ENCODE data around the gene PCNX4.
"Not testable (repeated sequence)": the region's sequence is repeated elsewhere in the genome, so short reads cannot be mapped to it uniquely, and the experiment has no call there.

Gene PCNX4

DNA sequence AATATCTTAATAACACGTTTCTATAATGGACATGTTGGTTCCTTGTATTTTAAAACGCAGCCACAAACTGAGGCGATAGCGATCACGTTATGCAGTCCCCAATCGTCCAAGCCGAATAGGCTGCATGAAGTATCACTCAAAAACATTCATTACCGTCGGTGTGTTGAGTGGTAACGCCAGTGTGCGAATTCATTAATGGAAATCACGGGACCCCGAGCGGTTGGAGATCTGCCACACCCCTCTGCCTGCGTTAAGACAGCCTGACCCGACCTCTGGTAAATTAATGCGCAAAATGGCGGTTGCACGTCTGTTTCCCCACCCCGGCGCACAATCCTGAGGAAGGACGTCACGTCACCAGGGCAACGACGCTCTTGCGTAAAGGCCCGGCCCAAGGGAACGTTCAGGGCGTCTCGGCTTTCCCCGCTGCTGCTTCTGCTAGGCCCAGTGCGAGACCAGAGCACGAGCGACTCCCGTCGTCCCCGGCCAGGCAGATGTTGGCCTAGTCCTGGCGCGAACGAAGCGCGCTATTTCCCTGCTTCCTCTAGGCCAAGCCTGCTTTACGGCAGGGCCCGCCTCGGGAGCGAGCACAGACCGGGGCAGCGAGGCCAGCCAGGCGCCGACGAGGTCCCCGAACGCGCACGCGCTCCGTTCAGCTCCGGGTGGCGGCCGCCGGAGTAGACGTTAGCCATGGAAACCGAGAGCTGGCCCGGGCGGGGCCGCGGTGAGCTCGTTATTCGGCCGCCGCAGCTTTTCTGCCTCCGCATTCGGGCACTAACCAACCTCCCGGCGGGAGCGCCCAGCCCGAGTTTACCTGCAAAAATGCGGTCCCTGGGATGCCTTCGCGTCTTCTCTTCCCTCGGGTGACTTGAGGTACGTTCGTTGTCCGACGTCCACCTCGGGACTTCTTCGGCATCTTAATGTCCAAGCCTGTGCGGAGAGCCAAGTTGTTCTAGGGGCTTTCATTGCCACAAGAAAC, at the start of gene PCNX4:
Gene PCNX4, plus strand, starts transcription at position 374 of the 976 bp plus-strand sequence. CDS start 15,716 bp downstream, outside the sequence.
- DNase-seq (ENCODE audit: low spot score) = peak; percentile 91

DNA sequence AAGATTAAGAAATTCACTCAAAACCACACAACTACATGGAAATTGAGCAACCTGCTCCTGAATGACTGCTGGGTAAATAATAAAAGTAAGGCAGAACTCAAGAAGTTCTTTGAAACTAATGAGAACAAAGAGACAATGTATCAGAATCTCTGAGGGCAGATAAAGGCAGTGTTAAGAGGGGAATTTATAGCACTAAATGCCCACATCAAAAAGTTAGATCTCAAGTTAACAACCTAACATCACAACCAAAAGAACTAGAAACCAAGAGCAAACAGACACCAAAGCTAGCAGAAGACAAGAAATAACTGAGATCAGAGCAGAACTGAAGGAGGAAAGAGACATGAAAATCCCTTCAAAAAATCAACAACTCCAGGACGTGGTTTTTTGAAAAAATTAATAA, 43.7 kb upstream of the PCNX4 start:
- not testable (repeated sequence) for DNase-seq (ENCODE audit: low spot score)

DNA sequence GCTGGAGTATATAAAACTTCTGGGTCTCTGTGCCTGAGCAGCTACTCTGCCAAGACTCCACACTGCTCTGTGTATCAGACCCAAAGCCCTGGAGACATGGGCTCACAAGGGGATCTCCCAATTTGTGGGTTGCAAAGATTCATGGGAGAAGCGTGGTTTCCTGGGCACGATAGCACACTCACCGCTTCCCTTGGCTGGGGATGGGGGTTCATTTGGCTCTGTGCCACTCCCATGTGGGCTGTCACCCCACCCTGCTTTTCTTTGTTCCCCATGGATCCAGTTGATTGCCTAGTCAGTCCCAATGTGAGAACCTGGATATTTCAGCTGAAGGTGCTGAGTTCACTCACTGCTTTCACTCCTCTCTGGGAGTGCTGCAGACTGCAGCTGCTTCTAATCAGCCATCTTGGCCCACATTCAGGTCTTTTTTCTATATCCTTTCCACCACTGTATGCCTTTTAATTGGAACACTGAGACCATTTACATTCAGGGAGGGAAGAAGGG, 40.0 kb upstream of the PCNX4 start:
- no peak for DNase-seq (ENCODE audit: low spot score)

DNA sequence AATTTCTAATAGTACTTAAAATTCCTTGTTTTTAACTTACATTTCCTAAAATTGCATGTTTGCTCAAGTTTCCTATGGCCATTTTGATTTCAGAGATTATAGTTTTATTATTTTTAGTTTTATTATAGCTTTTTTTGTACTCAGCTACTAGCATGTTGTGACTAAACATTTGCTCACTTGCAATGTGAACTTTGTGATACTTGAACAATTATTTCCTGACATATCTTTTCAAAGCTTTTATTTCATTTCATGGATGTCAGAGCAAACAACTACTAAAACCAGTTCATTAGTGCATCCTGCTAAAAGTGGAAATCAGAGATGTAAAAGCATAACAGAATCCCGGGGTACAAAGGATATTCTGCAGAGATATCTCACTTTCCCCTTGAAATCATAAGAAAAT, 33.6 kb upstream of the PCNX4 start:
- DNase-seq (ENCODE audit: low spot score) = no peak

DNA sequence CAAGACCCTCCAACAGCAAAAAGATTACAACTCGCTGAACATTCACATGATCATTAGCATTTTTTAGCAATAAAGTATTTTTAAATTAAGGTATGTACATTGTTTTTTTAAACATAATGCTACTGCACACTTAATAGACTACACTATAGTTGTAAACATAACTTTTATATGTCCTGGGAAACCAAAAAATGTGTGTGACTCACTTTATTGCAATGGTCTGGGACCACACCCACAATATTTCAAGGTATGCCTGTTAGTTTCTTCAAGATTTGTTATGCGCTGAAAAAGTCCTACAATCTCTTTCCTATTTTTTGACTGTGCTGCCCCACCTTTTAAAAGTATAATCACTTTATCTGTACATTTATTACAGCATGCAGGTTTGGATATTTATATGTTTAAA, 30.4 kb upstream of the PCNX4 start:
- DNase-seq (ENCODE audit: low spot score) = no peak

DNA sequence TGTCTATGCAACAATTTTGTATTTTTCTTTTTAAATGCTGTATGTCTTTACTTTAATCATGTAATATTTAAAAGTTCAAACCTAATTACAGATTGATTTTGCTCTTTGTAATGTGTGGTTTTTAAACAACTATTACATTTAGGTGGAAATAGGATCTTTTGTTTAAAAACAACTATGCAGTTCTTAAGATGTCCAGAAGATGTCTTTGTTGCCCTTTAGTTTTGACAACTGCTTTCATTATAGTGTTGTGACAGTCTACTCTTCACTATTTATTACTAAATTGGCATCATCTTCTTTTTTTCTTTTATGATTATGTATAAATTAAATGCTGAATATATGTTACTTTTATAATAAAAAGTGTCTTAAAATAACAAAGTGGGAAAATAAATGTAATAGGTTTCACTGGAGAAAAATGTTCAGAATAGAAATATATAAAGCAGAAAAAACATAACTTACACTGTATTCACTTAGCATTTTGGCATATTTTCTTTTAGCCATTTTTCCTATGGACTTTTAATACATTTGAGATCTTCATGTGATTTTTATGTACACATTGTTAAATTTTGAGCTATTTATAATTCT, 27.1 kb upstream of the PCNX4 start:
- DNase-seq (ENCODE audit: low spot score) = peak; percentile 14

DNA sequence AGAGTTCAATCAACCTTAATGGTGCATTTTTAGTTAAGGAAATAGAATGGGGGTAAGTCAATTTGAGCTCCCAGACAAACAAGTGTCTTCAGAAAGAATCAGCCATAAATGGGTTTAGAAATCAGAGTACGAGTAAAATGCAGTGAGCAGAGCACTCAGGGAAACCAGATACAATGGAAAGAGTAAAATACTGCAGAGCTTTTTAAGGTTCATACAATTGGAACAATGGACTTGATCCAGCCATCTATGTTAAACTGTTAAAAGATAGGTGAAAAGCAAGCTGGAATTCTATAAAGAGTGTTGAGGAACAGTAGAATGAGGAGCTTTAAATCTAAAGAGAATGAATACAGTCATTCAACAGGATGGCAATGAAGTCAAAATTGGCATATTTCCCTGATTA, 23.8 kb upstream of the PCNX4 start:
- no peak for DNase-seq (ENCODE audit: low spot score)

DNA sequence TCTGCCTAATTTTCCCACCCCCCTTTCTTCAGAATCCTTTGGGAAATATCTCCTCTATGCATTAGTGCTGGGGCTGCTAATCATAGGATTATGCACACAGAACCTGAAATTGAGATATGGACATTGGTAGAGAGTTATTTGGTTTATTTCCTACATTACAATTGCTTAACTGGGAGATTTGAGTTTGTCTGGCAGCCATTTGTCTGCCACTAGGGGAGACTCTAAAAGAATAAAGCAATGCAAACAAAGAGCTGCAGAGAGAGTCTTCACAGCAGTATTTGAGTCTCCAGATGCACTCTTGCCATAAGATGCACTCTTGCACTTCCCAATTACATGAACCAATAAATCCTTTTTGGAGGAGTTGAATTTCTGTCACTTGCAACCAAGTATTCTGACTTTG, 12.0 kb upstream of the PCNX4 start:
- DNase-seq (ENCODE audit: low spot score) = no peak

DNA sequence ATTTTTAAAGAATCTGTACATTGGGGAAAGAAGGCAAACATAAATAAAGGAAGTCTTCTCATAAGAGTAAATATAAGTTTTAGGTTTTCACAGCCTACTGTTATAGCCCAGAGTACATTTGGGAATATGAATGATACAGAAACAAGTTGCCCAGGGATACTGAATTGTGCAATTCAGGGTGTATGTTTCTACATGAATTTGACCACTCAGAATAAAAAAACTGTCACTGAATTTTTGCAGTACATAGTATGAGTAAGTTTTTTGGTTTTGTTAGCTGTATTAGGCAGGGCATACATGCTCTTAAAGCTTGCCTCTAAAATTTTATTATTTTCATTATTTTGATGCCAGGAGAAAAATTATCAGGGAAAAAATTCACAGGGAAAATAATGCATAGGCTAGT, 6.6 kb upstream of the PCNX4 start:
- DNase-seq (ENCODE audit: low spot score) = no peak

DNA sequence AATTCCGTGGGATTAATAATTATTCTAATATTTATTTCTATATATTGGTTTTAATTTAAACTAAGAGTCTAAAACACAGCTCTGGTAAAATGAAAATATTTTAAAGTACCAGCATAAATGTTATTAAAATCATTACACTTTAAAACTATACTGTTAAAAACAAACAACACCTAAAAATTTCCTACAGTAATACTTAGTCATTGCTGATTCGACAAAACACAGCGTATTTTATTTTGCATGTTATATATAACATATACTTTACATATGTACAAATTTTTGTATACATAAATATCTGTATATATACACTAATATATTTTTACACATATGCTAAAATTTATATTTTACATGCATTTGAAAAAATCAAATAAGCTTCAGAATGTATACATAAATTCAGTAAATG, 6.0 kb upstream of the PCNX4 start:
- no peak for DNase-seq (ENCODE audit: low spot score)

DNA sequence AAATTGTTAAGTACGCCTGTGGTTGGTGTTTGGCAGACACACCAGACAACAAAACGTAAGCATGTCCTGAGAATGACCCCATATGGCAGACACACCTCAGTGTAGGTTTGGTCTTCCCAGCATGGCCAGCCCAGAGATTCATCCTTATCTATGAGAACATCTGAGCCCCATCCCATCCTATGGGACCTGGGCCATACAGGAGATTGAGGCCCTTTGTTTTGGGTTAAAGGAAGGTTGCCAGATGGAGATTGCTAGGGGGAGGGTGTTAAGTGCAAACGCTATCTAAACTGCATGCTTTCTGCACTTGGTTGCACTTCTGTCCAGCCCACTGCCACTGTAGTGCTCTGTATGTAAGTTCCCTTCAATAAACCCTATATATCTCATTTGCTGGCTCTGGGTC, 4.1 kb upstream of the PCNX4 start:
- no peak for DNase-seq (ENCODE audit: low spot score)

DNA sequence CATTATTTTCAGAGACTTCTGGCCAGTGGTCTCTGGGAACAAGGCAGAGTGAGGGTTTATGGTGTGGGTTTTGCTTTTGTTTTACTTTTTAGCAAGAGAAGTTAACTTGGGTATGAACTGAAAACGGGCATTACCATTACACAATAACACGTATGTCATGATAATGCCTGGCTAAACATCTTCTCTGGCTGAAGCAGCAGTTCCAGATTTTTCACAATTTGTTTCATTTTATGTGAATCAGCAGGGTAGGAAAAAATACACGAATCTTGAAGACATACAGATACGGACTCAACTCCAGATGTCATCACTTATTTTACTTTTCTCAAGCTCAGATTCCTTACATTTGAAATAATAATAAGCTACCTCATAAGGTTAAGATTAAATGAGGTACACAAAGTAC, 2.5 kb upstream of the PCNX4 start:
- DNase-seq (ENCODE audit: low spot score) = no peak

DNA sequence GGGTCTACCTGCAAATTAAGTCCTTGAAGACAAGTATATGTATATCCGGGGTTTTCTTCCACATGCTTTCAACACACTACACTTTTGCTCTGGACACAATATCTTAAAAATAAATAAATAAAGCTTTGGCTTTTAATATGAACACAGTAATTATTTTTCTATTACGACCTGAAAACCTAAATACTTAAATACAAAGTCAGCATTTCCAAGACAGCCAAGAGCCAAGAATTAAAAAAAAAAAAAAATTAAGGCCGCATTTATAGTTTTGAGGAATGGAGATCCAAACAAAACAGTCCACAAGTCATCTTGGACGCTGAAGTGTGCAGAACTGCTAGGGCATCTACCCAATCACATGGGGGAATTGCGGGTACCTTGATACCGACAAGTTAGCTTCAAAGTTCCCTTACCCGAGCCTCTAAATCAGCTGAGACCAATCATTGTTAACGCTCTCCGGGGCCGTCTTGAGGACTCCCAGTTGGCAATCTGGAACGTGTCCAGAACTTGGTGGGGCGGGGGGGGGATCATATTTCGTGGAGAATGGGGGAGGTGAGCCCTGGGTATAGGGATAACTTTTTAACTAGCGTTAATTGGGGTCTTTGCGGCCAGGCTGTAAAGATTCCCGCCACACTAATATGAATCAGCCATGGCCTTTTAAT, 731 bp upstream of the PCNX4 start:
- peak; percentile 21 for DNase-seq (ENCODE audit: low spot score)

DNA sequence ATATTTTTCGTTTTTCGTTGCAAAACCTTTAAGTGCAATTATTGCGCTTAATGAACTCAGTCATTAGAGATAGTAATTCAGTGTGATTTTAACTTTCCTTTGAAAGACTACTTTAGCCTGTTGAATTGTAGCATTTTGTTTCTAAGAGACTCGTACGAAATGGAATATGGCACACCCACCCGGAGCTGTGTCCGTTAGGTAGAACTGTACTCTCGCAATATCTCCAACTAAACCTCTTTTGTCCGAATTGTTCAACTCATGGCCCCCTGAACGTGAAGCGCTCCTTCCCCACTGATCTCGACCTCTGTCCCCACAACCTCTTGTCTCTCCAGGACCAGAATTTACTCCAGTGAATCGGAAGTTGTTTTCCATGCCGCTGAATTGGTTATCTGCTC, 800 bp downstream of the PCNX4 start:
- peak; percentile 16 for DNase-seq (ENCODE audit: low spot score)

DNA sequence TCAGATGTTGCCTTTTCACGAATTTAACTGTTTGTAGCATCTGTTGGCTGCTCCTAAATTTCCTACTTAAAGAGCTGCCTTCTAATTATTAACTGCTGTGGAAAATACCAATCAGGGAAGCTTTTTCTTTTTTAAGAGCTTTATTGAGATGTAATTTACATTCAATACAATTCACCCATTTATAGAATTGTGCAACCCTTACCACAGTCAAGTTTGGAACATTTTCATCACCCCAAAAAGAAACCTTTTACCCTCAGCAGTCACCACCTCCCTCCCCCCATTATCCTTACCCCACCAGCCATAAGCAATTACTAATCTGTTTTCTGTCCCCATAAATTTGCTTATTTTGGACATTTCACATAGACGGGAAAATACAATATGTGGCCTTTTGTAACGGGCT, 1.4 kb downstream of the PCNX4 start:
- DNase-seq (ENCODE audit: low spot score) = no peak

DNA sequence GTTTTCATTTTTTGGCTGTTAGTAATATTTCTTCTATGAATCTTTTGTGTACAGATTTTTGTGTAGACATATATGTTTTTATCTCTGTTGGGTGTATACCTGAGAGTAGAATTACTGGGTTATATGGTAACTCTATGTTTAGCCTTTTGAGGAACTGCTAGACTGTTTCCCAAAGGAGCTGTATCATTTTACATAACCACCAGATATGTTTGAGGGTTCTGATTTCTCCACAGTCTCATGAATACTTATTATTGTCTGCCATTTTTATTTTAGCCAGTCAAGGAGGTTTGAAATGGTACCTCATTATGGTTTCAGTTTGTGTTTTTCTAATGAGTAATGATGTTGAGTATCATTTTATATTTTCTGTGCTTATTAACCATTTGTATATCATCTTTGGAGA, 1.9 kb downstream of the PCNX4 start:
- DNase-seq (ENCODE audit: low spot score) = no peak

DNA sequence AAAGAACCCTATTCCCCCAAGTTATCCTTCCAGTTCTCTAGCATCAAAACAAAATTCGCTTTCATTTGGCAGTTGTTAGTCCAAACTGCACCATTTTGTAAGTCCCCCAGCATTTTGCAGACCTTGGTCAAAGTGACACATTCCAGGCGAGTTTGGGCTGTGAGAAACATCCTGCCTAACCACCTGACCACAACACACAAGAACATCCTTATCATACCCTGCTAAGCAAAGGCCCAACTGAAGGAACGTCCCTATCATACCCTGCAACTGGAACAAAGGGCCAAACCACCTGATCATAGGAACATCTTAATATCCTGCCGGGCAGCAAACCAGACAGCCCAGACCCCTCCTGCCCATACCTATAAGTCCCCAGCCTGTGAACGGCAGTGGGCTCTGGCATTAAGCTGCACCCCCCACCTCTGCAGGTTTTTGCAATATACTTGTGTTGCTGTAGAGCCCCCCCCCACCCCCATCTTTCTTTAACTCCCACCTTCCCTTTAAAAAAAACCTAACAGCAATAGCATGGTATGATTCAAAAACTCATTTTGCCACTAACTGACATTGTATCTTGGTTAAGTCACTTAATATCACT, 2.7 kb downstream of the PCNX4 start:
- no peak for DNase-seq (ENCODE audit: low spot score)

DNA sequence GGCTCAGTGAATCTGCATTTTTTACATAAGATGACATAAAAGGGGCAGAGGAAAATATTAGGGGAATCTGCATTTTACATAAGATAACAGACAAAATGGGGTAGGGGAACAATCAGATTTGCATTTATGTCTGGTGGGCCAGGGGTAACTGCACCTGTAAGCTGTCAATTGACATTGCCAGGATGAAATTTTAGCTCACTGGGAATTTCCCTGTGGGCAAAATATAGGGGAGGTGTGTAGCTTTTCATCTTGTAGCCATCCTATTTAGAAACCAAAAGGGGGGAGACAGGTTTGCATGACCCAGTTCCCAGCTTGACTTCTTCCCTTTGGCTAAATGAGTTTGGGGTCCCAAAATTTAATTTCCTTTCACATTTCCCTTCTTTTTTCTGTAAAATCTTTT, 3.5 kb downstream of the PCNX4 start:
- no peak for DNase-seq (ENCODE audit: low spot score)

DNA sequence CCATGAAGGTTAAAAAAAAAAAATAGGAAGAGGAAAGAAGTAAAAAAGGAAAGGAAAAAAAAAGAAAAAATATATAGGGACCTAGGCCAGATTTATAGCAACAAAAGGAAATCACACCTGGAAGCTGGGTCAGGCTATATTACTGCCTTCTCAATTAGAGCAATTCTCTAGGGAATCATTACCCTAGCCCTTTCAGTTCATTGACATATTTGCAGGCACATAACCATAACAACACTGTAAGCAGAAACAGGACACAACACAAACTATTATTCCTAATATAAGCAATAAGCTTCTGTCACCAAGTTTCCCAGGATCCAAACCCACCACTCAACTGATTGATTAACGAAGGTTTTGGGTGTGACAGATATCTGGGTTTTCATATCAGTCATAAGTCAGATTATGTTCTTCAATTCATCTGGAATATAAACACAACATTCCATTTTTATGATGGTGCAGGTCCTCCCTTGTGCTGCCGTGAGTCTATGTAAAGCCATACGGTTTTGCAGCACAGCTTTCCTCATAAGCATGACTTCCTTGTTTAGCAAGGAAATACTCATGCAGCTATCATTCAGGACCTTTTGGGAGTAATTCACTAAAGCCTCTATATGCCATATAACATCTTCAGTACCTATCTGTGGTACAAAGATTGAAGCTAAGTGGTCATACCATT, 4.2 kb downstream of the PCNX4 start:
- no peak for DNase-seq (ENCODE audit: low spot score)

DNA sequence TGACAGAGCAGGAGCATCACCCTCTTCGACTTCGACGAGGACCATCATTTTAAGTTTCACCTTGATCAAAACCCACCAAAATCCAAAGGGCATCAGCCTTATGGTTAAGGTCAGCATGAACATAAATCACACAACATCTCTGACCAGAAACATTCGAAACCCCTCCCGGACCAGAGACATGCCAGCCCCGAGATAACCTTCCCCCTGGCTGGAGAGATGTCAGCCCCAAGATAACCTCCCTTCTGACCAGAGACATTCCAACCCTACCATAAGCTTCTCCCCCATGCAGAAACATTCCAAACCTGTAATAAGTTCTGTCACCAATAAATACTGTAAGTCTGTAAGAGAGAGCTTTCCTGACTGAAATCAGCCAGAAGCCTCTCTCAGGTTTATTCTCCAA, 6.3 kb downstream of the PCNX4 start:
- DNase-seq (ENCODE audit: low spot score) = no peak

DNA sequence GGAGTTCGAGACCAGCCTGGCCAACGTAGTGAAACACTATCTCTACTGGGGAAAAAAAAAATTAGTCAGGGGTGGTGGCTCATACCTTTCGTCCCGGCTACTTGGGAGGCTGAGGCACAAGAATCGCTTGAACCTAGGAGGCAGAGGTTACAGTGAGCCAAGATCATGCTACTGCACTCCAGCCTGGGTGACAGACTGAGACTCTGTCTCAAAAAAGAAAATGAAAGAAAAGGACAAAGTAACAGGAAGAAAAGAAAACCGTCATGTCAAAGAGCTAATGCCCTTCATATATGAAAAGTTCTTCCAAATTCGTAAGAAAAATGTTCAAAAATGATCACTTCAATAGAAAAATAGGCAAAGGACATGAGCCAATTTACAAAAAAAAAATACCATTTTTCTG, 8.1 kb downstream of the PCNX4 start:
- not testable (repeated sequence) for DNase-seq (ENCODE audit: low spot score)

DNA sequence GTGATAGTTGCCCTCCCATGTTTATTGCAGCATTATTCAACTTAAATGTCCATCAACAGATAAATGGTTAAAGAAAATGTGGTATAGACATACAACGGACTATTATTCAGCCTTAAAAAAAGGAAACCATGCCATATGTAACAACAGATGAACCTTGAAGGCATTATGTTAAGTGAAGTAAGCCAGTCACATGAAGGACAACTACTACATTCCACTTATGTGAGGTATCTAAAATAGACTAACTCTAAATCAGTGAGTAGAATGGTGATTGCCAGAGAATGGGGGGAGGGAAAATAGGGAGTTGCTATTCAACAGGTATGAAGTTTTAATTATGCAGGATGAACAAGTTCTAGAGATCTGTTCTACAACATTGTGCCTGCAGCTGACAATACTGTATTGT, 10.1 kb downstream of the PCNX4 start:
- no peak for DNase-seq (ENCODE audit: low spot score)
